Measurements from ENCODE around the gene CKM.

DNA sequence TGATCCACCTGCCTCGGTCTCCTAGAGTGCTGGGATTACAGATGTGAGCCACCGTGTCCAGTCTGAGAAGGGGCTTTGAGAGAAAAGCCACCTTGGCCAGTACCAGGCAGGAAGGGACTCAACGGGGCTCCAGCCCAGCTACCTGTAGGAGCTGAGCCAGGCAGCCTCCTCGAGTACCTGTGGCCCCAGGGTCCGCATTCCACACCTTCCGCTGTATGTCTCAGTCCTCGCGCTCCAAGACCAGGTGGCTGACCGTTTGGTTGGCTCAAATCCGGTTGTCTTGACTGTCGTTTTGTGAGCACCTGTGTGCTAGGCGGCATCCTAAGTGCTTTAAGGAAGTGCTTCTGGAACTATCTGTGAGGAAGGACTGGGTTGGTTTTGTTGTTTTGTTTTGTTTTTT lies 55.4 kb downstream of the CKM start:
- TF ChIP-seq, protein P1, sequence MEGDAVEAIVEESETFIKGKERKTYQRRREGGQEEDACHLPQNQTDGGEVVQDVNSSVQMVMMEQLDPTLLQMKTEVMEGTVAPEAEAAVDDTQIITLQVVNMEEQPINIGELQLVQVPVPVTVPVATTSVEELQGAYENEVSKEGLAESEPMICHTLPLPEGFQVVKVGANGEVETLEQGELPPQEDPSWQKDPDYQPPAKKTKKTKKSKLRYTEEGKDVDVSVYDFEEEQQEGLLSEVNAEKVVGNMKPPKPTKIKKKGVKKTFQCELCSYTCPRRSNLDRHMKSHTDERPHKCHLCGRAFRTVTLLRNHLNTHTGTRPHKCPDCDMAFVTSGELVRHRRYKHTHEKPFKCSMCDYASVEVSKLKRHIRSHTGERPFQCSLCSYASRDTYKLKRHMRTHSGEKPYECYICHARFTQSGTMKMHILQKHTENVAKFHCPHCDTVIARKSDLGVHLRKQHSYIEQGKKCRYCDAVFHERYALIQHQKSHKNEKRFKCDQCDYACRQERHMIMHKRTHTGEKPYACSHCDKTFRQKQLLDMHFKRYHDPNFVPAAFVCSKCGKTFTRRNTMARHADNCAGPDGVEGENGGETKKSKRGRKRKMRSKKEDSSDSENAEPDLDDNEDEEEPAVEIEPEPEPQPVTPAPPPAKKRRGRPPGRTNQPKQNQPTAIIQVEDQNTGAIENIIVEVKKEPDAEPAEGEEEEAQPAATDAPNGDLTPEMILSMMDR (IDR thresholded peaks at IDR 0.05; ENCODE audit: insufficient read depth, low read length), result no peak
- TF ChIP-seq, protein P2, sequence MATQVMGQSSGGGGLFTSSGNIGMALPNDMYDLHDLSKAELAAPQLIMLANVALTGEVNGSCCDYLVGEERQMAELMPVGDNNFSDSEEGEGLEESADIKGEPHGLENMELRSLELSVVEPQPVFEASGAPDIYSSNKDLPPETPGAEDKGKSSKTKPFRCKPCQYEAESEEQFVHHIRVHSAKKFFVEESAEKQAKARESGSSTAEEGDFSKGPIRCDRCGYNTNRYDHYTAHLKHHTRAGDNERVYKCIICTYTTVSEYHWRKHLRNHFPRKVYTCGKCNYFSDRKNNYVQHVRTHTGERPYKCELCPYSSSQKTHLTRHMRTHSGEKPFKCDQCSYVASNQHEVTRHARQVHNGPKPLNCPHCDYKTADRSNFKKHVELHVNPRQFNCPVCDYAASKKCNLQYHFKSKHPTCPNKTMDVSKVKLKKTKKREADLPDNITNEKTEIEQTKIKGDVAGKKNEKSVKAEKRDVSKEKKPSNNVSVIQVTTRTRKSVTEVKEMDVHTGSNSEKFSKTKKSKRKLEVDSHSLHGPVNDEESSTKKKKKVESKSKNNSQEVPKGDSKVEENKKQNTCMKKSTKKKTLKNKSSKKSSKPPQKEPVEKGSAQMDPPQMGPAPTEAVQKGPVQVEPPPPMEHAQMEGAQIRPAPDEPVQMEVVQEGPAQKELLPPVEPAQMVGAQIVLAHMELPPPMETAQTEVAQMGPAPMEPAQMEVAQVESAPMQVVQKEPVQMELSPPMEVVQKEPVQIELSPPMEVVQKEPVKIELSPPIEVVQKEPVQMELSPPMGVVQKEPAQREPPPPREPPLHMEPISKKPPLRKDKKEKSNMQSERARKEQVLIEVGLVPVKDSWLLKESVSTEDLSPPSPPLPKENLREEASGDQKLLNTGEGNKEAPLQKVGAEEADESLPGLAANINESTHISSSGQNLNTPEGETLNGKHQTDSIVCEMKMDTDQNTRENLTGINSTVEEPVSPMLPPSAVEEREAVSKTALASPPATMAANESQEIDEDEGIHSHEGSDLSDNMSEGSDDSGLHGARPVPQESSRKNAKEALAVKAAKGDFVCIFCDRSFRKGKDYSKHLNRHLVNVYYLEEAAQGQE (IDR thresholded peaks at IDR 0.05; ENCODE audit: insufficient replicate concordance, low read depth), result no peak
